ENCODE measurements around the gene GSAP.
"Not testable (repeated sequence)": the region's sequence is repeated elsewhere in the genome, so short reads cannot be mapped to it uniquely, and the experiment has no call there.

The GSAP gene

GRCh38 chr7:77293046-77293445 lies 123.1 kb downstream of the GSAP start:
- no peak for DNase-seq

- DNase-seq: no peak
Measured at GRCh38 chr7:77290425-77290824, 125.7 kb downstream of the GSAP start.

- no peak for DNase-seq
Measured at GRCh38 chr7:77289387-77289786, 126.8 kb downstream of the GSAP start.

GRCh38 chr7:77288676-77289320 lies 127.4 kb downstream of the GSAP start:
- DNase-seq: no peak

GRCh38 chr7:77284616-77285015 lies 131.5 kb downstream of the GSAP start:
- no peak for DNase-seq

GRCh38 chr7:77284005-77284404 lies 132.1 kb downstream of the GSAP start:
- DNase-seq: no peak

GRCh38 chr7:77282897-77283296 lies 133.3 kb downstream of the GSAP start:
- no peak for DNase-seq

- DNase-seq: no peak
Measured at GRCh38 chr7:77281780-77282478, 134.2 kb downstream of the GSAP start.

GRCh38 chr7:77276120-77276519 lies 140.0 kb downstream of the GSAP start:
- DNase-seq: no peak

- not testable (repeated sequence) for DNase-seq
Measured at GRCh38 chr7:77275663-77276062, 140.5 kb downstream of the GSAP start.

GRCh38 chr7:77271766-77272165 lies 144.4 kb downstream of the GSAP start:
- no peak for DNase-seq

- no peak for DNase-seq
Measured at GRCh38 chr7:77270094-77270480, 146.1 kb downstream of the GSAP start.

GRCh38 chr7:77269360-77270093 lies 146.6 kb downstream of the GSAP start:
- DNase-seq: peak in 1 of 58 donors; percentile 5

GRCh38 chr7:77266291-77266794 lies 149.8 kb downstream of the GSAP start:
- no peak for DNase-seq

- no peak for DNase-seq
Measured at GRCh38 chr7:77265666-77266065, 150.5 kb downstream of the GSAP start.

- no peak for DNase-seq
Measured at GRCh38 chr7:77262316-77262715, 153.8 kb downstream of the GSAP start.

All from anterior cingulate cortex (tissue), 58 donors.